Measurements from ENCODE around the gene PLCB4. TPM values are rescaled to one million over a fixed set of nuclear protein-coding genes. Genes with fewer than 3 reads are reported as not detected.

PLCB4 gene
- polyA plus RNA-seq, 1 experiment = 18.6 TPM

- ChIA-PET CTCF (interaction anchor here (1.4 to 1.8 kb wide), 2 partner anchors 67 to 136 kb away, joined by 5 to 8 read pairs; no protein-coding TSS in a partner anchor), POLR2A (no interaction called here)
- TF ChIP-seq CTCF (IDR thresholded peaks at IDR 0.05; ENCODE audit: low read depth, low read length) = no peak
- Histone ChIP-seq H3K9me3 (ENCODE audit: control insufficient read depth, insufficient read depth, low read length) (no peaks in the 10 kb centered on the region), H3K27me3 (ENCODE audit: control insufficient read depth, insufficient read depth, low read length) (no peaks in the 10 kb centered on the region), H3K27ac (ENCODE audit: low read depth, low read length) (no peak overlapping the region), H3K4me3 (ENCODE audit: low read depth, low read length) (no peak overlapping the region)
- DNase-seq (ENCODE audit: low read depth, low spot score) = no peak
Measured at GRCh38 chr20:9474835-9475415, 406.0 kb downstream of the PLCB4 start.

- POLR2A ChIA-PET = no interaction called here
- TF ChIP-seq CTCF (IDR thresholded peaks at IDR 0.05; ENCODE audit: low read depth, low read length) = no peak
- no peaks in the 10 kb centered on the region for H3K27me3 ChIP-seq (ENCODE audit: control insufficient read depth, insufficient read depth, low read length)
- CTCF ChIA-PET = interaction anchor here (1.4 to 1.8 kb wide), 2 partner anchors 67 to 135 kb away, joined by 5 to 8 read pairs; no protein-coding TSS in a partner anchor
- no peak overlapping the region for H3K4me3 ChIP-seq (ENCODE audit: low read depth, low read length)
- H3K27ac ChIP-seq (ENCODE audit: low read depth, low read length) = no peak overlapping the region
- H3K9me3 ChIP-seq (ENCODE audit: control insufficient read depth, insufficient read depth, low read length) = no peaks in the 10 kb centered on the region
- DNase-seq (ENCODE audit: low read depth, low spot score) = no peak
Measured at GRCh38 chr20:9475456-9475855, 406.6 kb downstream of the PLCB4 start.

GRCh38 chr20:9476174-9476573 is 407.3 kb downstream of the PLCB4 start:
- ChIA-PET CTCF (interaction anchor here (1.6 to 1.8 kb wide), 3 partner anchors 8 to 68 kb away, joined by 5 to 8 read pairs (median 7); no protein-coding TSS in a partner anchor), POLR2A (no interaction called here)
- Histone ChIP-seq H3K27ac (ENCODE audit: low read depth, low read length) (no peak overlapping the region), H3K9me3 (ENCODE audit: control insufficient read depth, insufficient read depth, low read length) (no peaks in the 10 kb centered on the region), H3K4me3 (ENCODE audit: low read depth, low read length) (no peak overlapping the region), H3K27me3 (ENCODE audit: control insufficient read depth, insufficient read depth, low read length) (no peaks in the 10 kb centered on the region)
- no peak for TF ChIP-seq CTCF (IDR thresholded peaks at IDR 0.05; ENCODE audit: low read depth, low read length)
- DNase-seq (ENCODE audit: low read depth, low spot score) = no peak

- ChIA-PET POLR2A (no interaction called here), CTCF (interaction anchor here (1.6 to 1.7 kb wide), 2 partner anchors 9 to 69 kb away, joined by 5 to 7 read pairs; no protein-coding TSS in a partner anchor)
- Histone ChIP-seq H3K9me3 (ENCODE audit: control insufficient read depth, insufficient read depth, low read length) (no peaks in the 10 kb centered on the region), H3K27me3 (ENCODE audit: control insufficient read depth, insufficient read depth, low read length) (no peaks in the 10 kb centered on the region), H3K27ac (ENCODE audit: low read depth, low read length) (no peak overlapping the region), H3K4me3 (ENCODE audit: low read depth, low read length) (no peak overlapping the region)
- TF ChIP-seq CTCF (IDR thresholded peaks at IDR 0.05; ENCODE audit: low read depth, low read length) = no peak
- no peak for DNase-seq (ENCODE audit: low read depth, low spot score)
Measured at GRCh38 chr20:9476637-9477036, 407.8 kb downstream of the PLCB4 start.

GRCh38 chr20:9478771-9479170 is 409.9 kb downstream of the PLCB4 start:
- no peak for TF ChIP-seq CTCF (IDR thresholded peaks at IDR 0.05; ENCODE audit: low read depth, low read length)
- CTCF ChIA-PET = no interaction called here

More at GRCh38 chr20:9478771-9479170, 409.9 kb downstream of the PLCB4 start:
- no peak for DNase-seq (ENCODE audit: low read depth, low spot score)
- H3K9me3 ChIP-seq (ENCODE audit: control insufficient read depth, insufficient read depth, low read length) = no peaks in the 10 kb centered on the region
- no peaks in the 10 kb centered on the region for H3K27me3 ChIP-seq (ENCODE audit: control insufficient read depth, insufficient read depth, low read length)
- POLR2A ChIA-PET = no interaction called here
- H3K4me3 ChIP-seq (ENCODE audit: low read depth, low read length) = no peak overlapping the region
- H3K27ac ChIP-seq (ENCODE audit: low read depth, low read length) = no peak overlapping the region

All from AG04450 (cell line).